ENCODE data around the gene AHR.
"Not testable (repeated sequence)": the region's sequence is repeated elsewhere in the genome, so short reads cannot be mapped to it uniquely, and the experiment has no call there.

AHR gene

DNA sequence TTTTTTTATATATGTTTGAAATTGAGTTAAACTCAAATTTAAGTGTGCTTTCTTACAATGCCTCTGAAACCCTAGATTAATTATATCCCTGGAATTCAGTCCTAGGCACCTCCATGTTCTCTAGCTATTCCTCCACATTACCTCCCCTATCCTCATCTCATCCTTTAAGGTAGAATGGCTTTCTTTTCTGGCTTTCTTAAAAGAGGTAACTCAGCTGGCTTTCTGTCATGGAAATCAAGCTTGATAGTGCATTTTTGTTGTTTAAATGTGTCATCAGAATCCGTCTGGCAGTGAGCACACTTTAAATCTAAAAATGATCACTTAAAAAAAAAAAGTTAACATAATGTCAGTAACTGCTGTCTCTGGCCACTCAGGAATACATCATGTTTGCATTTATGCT is 42.2 kb downstream of the AHR start:
- DNase-seq (ENCODE audit: low spot score) = no peak

DNA sequence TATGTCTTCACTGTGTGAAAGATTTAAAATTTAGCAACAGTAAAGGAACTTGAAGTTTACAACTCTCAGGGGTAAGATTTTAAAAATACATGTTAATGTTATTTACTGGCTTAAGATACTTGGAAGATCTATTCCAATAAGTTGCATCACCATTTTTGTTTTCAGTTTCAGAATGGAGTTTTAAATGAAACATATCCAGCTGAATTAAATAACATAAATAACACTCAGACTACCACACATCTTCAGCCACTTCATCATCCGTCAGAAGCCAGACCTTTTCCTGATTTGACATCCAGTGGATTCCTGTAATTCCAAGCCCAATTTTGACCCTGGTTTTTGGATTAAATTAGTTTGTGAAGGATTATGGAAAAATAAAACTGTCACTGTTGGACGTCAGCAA is 44.3 kb downstream of the AHR start:
- peak; percentile 19 for DNase-seq (ENCODE audit: low spot score)

DNA sequence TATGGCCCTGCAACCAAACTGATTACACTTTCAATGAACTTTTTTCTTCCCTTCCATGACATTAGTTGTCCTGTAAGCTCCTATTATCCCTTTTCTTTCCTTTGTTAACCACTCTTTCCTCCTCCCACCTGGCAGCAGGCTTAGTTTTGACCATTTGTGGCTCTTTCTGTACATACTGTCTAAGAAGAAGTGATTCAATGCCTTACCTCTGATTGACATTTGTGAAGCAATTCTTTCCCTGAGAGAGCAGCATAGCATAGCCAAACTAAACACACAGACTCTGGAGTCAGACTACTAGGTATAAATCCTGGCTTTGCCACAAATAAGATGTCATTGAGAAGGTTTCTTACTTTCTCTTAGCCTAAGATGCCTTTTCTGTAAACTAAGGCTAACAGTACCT is 48.9 kb downstream of the AHR start:
- no peak for DNase-seq (ENCODE audit: low spot score)

DNA sequence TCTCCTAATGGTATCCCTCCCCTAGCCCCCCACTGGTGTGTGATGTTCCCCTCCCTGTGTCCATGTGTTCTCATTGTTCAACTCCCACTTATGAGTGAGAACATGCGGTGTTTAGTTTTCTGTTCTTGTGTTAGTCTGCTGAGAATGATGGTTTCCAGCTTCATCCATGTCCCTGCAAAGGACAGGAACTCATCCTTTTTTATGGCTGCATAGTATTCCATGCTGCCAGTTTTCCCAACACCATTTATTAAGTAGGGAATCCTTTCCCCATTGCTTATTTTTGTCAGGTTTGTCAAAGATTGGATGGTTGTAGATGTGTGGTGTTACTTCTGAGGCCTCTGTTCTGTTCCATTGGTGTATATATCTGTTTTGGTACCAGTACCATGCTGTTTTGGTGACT is 50.5 kb downstream of the AHR start:
- DNase-seq (ENCODE audit: low spot score) = not testable (repeated sequence)

DNA sequence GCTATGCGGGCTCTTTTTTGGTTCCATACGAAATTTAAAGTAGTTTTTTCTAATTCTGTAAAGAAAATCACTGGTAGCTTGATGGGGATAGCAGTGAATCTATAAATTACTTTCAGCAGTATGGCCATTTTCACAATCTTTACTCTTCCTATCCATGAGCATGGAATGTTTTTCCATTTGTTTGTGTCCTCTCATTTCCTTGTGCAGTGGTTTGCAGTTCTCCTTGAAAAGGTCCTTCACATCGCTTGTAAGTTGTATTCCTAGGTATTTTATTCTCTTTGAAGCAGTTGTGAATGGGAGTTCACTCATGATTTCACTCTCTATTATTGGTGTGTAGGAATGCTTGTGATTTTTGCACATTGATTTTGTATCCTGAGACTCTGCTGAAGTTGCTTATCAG is 51.9 kb downstream of the AHR start:
- DNase-seq (ENCODE audit: low spot score) = not testable (repeated sequence)

DNA sequence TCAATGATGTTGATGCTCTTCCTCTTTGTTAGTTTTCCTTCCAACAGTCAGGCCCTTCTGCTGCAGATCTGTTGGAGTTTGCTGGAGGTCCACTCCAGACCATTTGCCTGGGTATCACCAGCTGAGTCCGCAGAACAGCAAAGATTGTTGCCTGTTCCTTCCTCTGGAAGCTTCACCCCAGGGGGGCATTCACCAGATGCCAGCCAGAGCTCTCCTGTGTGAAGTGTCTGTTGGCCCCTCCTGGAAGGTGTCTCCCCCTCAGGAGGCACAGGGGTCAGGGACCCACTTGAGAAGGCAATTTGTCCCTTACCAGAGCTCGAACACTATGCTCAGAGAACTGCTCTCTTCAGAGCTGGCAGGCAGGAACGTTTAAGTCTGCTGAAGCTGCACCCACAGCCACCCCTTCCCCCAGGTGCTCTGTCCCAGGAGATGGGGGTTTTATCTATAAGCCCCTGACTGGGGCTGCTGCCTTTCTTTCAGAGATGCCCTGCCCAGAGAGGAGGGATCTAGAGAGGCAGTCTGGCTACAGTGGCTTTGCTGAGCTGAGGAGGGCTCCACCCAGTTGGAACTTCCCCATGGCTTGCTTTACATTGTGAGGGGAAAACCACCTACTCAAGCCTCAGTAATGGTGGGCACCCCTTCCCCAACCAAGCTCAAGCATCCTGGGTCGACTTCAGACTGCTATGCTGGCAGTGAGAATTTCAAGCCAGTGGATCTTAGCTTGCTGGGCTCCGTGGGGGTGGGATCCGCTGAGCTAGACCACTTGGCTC is 55.4 kb downstream of the AHR start:
- DNase-seq (ENCODE audit: low spot score) = not testable (repeated sequence)

DNA sequence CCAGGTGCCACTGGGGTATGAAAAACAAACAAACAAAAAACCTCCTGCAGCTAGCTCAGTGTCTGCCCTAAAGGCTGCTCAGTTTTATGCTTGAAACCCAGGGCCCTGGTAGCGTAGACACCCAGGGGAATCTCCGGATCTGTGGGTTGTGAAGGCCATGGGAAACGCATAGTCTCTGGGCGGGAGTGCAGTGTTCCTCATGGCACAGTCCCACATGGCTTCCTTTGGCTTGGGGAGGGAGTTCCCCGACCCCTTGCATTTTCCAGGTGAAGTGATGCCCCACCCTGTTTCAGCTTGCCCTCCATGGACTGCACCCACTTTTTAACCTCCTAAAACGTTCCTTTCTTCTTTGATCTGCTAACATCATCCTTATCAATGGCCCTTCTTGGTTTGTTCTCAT is 56.0 kb downstream of the AHR start:
- no peak for DNase-seq (ENCODE audit: low spot score)

DNA sequence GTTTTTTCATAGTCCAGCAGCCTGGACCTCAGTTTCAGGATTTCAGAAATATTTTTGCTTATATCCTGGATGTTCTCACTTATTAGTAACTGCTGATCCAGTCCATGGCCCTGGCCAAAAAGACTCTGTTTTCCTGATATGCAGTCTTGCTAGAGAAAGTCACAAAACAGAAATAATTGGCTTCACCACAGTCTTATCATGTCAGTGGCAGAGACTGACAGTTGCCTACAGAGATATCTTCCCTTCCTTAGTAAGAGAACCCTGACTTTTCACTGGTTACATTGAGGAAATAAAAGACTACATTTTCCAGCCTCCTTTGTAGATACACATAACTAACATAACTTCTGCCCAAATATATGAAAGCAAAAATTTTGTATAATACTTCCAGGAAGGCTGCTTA is 56.6 kb downstream of the AHR start:
- DNase-seq (ENCODE audit: low spot score) = no peak

DNA sequence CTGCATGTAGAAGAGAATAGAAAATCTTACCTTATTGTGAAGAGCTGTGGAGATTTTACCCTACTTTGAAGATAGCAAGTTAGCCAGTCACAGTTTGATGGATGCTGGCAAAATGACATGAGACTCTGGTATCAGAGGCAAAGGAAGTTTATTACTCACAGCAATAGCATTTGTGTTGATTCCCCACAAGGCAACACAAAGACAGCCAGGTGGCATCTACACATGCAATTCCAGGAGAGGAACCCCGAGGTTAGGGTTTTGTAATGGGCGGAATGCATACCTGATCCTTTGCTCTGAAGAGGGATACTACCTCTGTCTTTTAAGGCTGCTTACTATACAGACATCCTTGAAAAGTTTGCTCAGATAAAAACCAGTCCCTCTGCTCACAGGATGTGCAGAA is 59.5 kb downstream of the AHR start:
- no peak for DNase-seq (ENCODE audit: low spot score)

DNA sequence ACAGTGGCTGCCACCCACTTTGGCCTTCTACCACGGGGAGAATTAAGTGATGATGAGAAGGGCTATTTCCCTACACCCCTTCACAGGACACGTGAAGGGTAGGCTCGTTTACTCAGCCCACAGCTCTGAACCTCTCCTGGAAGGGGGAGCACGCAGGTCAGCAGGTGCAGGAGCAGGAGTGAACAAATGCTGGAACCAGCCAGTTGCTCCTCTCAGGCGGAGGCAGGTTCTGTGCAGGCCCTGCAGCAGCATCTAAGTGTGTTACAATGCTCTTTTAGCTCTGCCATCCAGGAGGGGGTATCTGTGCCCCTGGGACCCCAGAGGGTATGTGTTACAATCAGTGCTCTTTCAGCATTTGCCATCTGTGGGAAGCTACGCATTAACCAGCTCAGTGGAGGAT is 61.2 kb downstream of the AHR start:
- DNase-seq (ENCODE audit: low spot score) = no peak

DNA sequence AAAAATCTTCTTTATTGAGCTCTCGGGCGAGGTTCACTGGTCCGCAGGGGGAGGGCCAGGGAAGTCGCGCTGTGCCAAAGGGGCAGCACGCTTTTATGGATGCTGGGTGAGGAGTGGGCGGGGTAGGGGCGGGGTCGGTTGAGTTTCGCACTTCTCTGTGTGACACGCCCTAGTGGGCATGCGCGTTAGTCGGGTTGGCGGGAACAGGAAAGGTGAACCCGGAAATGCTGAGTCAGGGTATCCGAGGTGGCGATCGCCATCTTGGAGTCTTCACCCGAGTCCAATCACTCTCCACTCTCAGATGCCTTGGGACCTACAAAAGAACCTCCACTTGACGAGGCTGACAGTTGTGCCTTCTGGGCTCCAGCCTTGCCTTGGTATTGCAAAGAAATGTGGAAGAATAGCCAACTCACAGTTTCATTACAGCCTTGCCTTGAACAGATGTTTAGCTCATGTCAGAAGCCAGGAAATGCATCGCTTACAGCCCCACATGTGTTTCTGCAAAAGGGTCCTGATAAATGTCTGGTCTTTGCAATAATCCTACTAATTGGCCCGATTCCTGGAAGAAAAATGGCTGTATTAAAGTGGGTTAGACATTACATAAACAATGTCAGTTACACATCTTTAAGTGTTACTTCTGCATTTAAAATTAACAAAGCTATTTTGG is 64.1 kb downstream of the AHR start:
- DNase-seq (ENCODE audit: low spot score) = no peak

DNA sequence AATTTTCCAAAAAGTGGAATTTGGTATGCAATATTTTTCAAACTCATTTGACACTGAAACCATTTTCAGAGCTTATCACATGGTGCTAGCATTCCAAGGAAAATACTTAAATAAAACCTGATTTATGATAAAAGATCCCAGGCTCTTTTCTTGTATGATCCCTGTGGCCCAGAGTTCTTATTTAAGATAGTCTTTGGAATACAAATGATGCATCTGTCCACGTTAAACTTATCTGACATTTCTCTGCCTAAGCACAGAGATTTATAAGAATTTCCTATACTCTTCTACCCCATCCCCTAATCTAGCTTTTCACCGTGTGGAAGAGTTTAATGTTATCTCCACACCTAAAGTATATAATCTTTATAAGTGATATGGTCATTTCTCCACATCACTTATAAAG is 66.2 kb downstream of the AHR start:
- DNase-seq (ENCODE audit: low spot score) = no peak

DNA sequence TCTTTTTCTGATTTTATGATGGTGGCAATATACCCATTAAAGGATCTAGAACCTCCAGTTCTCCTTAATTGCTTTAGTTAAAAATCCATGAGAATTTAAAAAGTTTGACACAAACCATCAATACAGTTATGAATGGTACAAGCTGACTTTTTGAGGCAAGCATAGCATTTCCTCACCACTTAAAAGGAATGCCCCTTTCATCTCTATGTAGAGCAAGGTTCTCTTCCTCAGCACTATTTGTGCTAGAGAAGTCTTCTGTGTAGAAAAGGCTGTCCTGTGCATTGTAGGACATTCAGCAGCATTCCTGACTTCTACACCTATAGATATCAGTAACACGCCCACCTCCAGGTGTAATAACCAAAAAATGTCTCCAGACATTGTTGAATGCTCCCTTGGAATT is 67.3 kb downstream of the AHR start:
- no peak for DNase-seq (ENCODE audit: low spot score)

DNA sequence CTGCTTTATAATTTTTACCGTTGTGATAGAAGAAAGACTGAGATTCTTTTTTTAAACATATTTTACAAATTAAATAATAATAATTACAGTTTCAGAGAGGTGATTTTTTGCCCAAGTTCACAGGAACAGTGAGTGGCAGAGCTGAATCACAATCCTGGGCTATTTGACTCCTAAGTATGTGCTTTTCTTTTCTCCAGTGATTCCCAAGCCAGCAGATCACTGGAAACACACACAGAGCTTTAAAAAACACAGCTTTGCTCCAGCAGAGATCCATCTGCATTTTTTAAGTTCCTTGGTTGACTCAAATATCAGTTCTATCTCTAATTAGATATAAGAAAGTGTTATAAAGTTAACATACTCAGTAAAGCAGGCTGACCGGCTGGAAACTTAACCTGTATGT is 69.0 kb downstream of the AHR start:
- peak; percentile 19 for DNase-seq (ENCODE audit: low spot score)

DNA sequence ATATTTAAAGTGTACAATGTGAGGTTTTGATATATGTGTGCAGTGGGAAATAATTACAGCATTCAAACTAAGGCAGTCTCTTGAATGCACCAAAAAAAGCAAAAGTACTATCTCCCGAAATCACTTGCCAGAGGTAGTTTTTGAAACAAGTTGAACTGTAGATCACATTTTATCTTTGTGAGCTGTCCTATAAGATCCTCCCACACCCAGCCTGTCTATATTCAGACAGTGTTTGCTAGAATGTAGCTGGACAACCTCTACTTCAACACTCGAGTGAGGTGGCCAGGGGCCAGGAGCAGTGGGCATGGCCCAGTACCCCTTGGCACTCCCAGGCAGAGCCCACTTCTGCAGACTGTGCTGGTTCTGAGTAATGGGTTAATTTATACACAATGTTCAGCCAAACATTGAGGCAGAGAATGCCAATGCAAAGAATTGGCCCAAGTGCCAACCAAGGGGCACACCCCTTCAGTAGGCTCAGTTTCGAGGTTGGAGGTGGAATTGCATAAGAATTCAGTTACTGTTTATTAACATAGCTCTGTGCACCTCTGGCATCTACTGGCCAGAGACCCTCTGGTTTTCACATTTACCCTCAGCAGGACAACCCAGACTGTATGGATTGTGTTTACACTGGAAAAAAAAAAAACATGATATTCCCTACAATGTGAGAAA is 70.5 kb downstream of the AHR start:
- no peak for DNase-seq (ENCODE audit: low spot score)

DNA sequence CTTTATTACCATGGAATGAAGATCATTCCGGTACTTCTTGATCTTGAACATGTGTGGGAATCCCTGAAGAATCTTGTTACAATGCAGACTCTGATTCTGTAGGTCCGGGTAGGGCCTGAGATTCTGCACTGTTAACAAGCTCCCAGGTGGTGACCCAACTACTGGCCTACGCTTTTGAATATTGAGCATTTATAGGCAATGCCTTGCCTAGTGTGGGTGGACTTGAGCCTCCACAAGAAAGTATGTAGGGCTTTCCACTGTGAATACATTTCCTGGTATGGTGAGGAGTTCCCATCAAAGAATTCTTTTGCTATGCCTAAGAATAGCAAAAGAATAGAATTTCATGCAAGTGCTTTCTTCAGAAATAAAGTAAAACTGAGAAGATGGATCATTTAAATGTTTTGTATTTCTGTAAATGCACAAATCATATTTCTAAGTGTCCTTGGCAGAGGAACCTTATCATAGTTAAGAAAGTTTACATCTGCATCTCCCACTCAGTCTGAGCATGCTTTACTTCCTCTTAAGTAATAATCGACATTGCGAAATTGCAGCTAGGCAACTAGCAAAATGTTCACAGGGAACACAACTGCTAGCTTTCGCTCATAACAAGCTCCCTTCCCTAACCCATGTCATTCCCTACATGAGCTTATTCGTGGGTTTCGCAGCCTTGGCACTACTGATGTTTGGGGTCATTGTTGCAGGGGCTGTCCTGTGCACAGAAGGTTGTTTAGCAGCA is 71.4 kb downstream of the AHR start:
- peak; percentile 73 for DNase-seq (ENCODE audit: low spot score)

DNA sequence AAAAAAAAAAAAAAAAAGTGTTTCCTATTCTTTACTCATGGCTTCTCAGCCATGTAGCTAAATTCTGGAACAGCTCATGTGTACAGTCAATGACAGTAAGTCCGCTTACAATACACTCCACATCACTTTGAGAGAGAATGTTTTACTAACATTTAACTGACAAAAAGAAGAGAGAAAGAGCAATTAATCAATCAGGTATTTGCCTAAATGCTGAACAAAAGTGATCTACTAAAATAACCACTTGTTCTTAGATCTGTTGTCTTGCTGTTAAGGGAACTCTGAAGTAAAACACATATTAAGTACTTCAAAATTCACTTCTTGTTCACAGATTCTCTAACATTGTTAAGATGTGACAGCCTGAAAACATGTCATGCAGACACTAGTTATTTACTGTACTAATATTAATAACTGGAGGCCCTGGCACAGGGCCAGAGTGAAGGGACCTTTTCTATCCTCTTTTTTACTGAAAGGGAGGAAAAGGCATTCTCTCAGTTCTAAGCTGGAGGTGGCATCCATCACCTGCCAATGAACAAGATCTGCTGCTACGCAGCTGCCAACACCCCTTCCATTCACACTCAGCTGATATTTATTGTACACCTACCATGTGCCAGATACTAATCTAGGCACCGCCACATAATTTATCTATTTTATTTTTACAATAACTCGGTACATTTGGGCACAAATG is 72.6 kb downstream of the AHR start:
- DNase-seq (ENCODE audit: low spot score) = no peak

DNA sequence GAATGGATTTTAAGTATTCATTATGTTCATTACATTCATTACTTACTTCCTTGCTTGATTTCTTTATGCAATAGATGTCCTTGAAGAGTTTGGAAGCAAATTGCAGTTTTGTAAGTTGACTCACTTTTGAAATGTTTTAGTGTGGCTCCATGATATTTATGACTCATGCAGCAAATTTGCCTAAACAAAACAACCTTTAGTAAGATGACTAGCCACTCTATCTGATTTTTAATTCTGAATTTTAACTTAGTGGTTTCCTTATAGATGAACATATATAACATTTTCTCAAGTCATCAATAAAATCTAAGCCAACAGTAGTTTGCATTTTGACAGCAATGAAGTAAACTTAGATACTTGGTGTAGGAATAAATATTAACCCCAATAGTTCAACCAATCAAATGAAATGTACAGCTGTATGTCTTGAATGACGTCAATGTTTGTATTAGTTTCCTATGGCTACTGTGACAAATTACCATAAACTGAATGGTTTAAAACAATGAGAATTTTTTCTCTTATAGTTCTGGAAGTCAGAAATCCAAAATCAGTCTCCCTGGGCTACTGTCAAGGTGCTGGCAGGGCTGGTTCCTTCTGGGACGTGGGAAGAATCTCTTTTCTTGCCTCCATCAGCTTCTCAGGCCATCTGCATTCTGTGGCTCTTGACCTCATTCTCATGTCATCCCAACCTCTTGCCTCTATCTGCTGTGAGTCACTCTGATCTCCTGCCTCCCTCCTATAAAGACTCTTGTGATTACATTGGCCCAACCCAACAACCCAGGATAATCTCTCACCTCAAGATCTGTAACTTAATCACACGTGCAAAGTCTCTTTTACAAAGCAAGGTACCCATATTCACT is 73.4 kb downstream of the AHR start:
- DNase-seq (ENCODE audit: low spot score) = peak; percentile 77

DNA sequence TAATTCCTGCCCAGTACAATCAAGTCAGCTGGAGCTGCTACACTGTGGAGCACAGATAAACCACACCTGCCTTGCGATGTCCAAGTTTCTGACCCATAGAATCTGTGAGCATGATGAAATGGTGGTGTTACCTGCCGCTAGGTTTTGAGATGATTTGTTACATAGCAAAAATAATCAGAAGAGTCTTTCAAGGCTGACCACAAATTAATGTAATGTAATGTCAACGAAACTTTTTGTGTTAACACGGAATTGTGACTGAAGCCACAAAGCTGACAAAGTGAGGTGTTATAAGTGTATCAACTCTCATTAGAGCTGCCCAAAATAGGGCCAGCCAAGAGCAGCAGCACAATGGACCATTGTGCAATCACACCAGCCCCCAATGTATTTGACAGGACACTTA is 75.7 kb downstream of the AHR start:
- no peak for DNase-seq (ENCODE audit: low spot score)

DNA sequence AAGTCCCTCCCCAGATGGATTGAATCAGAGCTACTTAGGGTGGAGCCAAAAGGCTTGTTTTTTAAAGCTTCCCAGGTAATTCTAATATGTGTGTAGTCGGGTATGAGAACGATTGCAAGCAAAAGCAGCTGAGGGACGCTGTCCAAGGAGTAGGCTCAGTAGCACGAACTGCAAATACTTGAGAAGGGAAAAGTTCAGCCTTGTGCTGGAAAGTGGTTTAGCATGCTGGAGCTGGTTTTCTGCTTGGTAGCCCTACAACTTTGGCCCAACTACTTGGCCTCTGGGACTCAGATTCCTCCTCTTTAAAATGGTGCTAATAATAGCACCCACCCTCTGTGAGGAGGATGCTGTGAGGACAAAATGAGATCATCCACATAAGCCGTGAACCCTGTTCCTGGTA is 76.2 kb downstream of the AHR start:
- no peak for DNase-seq (ENCODE audit: low spot score)

DNA sequence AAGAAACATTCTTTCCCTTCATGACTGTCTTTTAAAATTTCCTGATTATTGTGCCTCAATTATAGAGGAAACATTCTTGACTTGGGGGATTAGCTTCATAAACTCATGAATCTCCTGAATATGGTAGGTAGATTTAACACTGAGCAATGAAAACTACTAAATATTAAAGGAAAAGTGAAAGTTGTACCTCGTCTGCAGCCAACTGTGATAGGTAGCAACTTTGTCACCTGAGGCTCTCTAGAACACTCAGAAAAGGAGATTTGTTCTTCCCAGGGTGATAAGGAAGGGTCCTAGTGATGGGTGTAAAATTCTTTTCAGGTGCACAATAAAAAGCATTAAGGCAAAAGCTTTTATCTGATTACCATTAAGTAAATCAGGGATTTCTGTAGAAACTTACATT is 78.1 kb downstream of the AHR start:
- DNase-seq (ENCODE audit: low spot score) = no peak
